Calu3 (cell line): ENCODE results near the gene ZNF367. TPM values are rescaled to one million over a fixed set of nuclear protein-coding genes. Genes with fewer than 3 reads are reported as not detected.

Source experiments
- BruUV-seq: library from RNA; stranded (reverse); fragments of 400-500 nt; replicated peaks from 2 replicates; lab custom pipeline; 2021; lab: Mats Ljungman, UMichigan
- CTCF ChIA-PET: fragments of 300-600 bp; sonication (Branson Sonifier 250); formaldehyde crosslinking; loops from one replicate; lab custom pipeline; 2022; ENCODE audit warnings: antibody characterized with exemption; lab: Charles Lee
- DNase-seq: peaks from one replicate; pipeline ENCODE4 v3.0.0; 2022
- H3K27ac Mint-ChIP-seq: one replicate; pipeline ENCODE4 v1.8.0; 2022; ENCODE audit warnings: mixed read lengths; ENCODE audit not compliant: unreplicated experiment
- H3K27me3 Mint-ChIP-seq: one replicate; pipeline ENCODE4 v1.8.0; 2022; ENCODE audit warnings: mixed read lengths; ENCODE audit not compliant: unreplicated experiment
- H3K36me3 Mint-ChIP-seq: one replicate; pipeline ENCODE4 v1.8.0; 2022; ENCODE audit warnings: mild to moderate bottlenecking, moderate library complexity, mixed read lengths; ENCODE audit not compliant: insufficient read depth, unreplicated experiment
- H3K4me1 Mint-ChIP-seq: one replicate; pipeline ENCODE4 v1.8.0; 2022; ENCODE audit warnings: mild to moderate bottlenecking, low read depth, mixed read lengths; ENCODE audit not compliant: unreplicated experiment
- H3K4me3 Mint-ChIP-seq: one replicate; pipeline ENCODE4 v1.8.0; 2022; ENCODE audit warnings: mild to moderate bottlenecking, low read depth, moderate library complexity, mixed read lengths; ENCODE audit not compliant: unreplicated experiment
- H3K9me3 Mint-ChIP-seq: one replicate; pipeline ENCODE4 v1.8.0; 2022; ENCODE audit warnings: low read depth, mixed read lengths; ENCODE audit not compliant: unreplicated experiment
- CTCF ChIP-seq: fragments of 200-600 bp; IDR thresholded peaks from one replicate; pipeline ENCODE4 v1.8.0; 2022; ENCODE audit warnings: antibody characterized with exemption; ENCODE audit not compliant: unreplicated experiment
- intact Hi-C: fragments of 100-400 bp; cut with micrococcal nuclease; formaldehyde crosslinking; loops from one replicate; pipeline ENCODE4 v1.10.0; 2022; ENCODE audit not compliant: unreplicated experiment
- total RNA-seq: library from RNA; stranded (reverse); gene quantifications from 2 replicates; pipeline ENCODE4 v1.2.3, GENCODE V29; 2022

ZNF367 gene
- total RNA-seq, 1 experiment from 2014 or later: 9.6 TPM

DNA sequence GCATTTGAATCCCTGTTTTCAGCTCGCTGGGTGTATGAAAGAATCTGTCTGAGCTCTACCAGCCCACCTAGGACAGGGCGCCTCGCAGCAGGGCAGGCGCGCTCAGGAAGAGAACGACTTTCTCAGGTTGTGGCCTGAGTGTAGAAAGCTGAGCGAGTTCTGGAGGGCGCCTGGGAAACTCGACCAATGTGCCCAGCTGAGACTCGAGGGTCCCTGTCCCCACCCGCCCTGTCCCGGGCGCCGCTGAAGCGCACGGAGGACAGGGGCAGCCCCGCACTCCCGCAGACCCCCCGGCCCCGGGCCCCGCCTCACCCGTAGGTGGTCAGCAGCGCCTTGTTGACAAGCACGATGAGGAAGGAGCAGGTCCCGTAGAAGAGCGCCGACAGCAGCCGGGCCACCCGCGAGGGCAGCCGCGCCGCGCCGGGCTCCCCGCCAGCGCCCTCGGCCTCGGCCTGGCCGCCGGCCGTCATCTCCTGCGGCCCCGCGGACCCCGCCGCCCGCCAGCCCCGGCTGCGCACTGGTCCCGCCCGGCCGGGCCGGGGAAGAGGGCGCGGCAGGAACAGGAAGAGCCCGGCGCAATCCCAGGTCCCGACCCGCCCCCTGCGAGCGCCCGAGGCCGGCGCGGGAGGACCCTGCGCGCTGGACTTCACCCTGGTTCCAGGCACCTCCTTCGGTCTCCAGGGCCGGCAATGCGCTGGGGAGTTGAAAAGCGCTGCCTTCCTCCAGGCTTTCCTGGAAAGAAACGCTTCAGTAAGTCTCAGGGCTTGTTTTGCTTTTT, 34.8 kb downstream of the ZNF367 start, which contains the start of gene SLC35D2:
SLC35D2 (minus strand) TSS at position 547 of the 778 bp plus-strand sequence; CDS start at position 470, 77 bp downstream.
- H3K27me3 Mint-ChIP-seq: no peaks in the 10 kb centered on the region
- peak; percentile 66 for DNase-seq
- H3K27ac Mint-ChIP-seq: peak within 1 kb of the TSS; percentile 88
- H3K9me3 Mint-ChIP-seq: no peaks in the 10 kb centered on the region
- BruUV-seq: no TSS peak
- intact Hi-C loops: no loop called here
- H3K4me3 Mint-ChIP-seq: peak within 1 kb of the TSS; percentile 80
- peaks cover 30% of the 10 kb centered on the region for H3K4me1 Mint-ChIP-seq
- peaks cover 42% of the 10 kb centered on the region for H3K36me3 Mint-ChIP-seq
- CTCF ChIA-PET: no interaction called here
- TF ChIP-seq CTCF: no peak

DNA sequence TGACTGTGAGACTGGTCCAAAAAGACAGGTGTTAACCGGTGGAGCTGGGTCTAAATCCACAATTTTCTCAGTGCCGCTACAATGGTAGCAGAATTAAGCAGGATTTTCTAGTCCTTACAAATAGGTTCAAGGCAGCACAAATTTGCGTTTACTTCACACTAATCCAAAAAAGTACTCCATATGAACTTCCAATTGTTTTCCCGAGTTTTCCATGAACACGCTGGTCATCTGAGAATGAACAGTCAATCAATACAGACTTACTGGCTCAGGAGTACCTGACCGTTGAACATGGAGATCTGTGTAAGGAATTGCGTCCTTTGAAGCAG, 35.4 kb downstream of the ZNF367 start:
- no peaks in the 10 kb centered on the region for H3K27me3 Mint-ChIP-seq
- BruUV-seq: no TSS peak

GRCh38 chr9:96382175-96382574, 36.0 kb downstream of the ZNF367 start:
- H3K27me3 Mint-ChIP-seq: no peaks in the 10 kb centered on the region
- H3K27ac Mint-ChIP-seq: peak overlapping the region; percentile 88
- H3K4me1 Mint-ChIP-seq: peaks cover 40% of the 10 kb centered on the region
- DNase-seq: no peak
- no peak for TF ChIP-seq CTCF
- no peaks in the 10 kb centered on the region for H3K9me3 Mint-ChIP-seq
- CTCF ChIA-PET: no interaction called here
- intact Hi-C loops: no loop called here
- no TSS peak for BruUV-seq
- H3K36me3 Mint-ChIP-seq: peaks cover 48% of the 10 kb centered on the region
- peak overlapping the region; percentile 80 for H3K4me3 Mint-ChIP-seq

More for the DNA sequence above, 35.4 kb downstream of the ZNF367 start:
- Mint-ChIP-seq H3K36me3 (peaks cover 42% of the 10 kb centered on the region), H3K4me3 (peak overlapping the region; percentile 80), H3K27ac (peak overlapping the region; percentile 88), H3K4me1 (peaks cover 33% of the 10 kb centered on the region), H3K9me3 (no peaks in the 10 kb centered on the region)
- DNase-seq: no peak
- intact Hi-C loops: no loop called here
- TF ChIP-seq CTCF: no peak
- CTCF ChIA-PET: no interaction called here

DNA sequence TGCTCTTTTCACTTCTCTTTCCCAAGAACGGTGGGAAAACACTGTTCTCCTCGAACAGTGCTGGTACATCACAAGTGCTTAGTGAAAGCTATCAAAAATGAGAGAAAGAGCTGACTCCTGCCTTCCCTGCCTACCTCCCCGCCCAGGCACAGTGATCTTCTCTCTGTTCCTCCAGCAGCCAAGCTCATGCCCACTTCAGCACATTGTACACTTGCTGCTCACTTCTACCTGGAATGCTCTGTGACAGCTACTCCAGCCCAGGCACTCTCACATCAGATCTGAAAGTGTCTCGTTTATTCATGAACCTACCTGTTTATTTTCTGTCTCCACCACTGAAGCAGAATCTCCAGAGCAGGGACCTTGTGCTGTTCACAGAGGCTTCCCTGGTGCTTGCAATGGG, 36.5 kb downstream of the ZNF367 start:
- CTCF ChIA-PET: no interaction called here
- intact Hi-C loops: no loop called here
- peaks cover 41% of the 10 kb centered on the region for H3K4me1 Mint-ChIP-seq
- TF ChIP-seq CTCF: no peak
- H3K9me3 Mint-ChIP-seq: no peaks in the 10 kb centered on the region
- H3K27me3 Mint-ChIP-seq: no peaks in the 10 kb centered on the region
- peak overlapping the region; percentile 29 for H3K27ac Mint-ChIP-seq
- H3K36me3 Mint-ChIP-seq: peaks cover 47% of the 10 kb centered on the region
- DNase-seq: no peak
- peak overlapping the region; percentile 51 for H3K4me3 Mint-ChIP-seq
- BruUV-seq: no TSS peak
